SK-N-SH (cell line): Measurements from ENCODE around the gene PIGN. TPM values are rescaled to one million over a fixed set of nuclear protein-coding genes. Genes with fewer than 3 reads are reported as not detected.

Experiments
- CTCF ChIA-PET: fragments of 300-600, 350-600 bp; formaldehyde crosslinking; extraction: SDS; loops from one replicate; lab custom pipeline; 2021; lab: Yijun Ruan, JAX
- POLR2A ChIA-PET: fragments of 350-600 bp; sonication (Branson Sonifier 250); formaldehyde crosslinking; extraction: SDS; loops from one replicate; lab custom pipeline; 2020; ENCODE audit warnings: antibody characterized with exemption, inconsistent platforms; lab: Yijun Ruan, JAX
- DNase-seq: peaks from one replicate; pipeline ENCODE4 v3.0.0; 2012
- H2AFZ ChIP-seq: fragments of 200-600 bp; sonication (generic); 2 replicates; pipeline ENCODE4 v1.8.1; 2016; ENCODE audit warnings: antibody characterized with exemption, mild to moderate bottlenecking, low read depth
- H3F3A ChIP-seq: fragments of 200-600 bp; sonication (generic); replicated peaks from 2 replicates; pipeline ENCODE3; 2016; ENCODE audit warnings: antibody characterized with exemption, mild to moderate bottlenecking; ENCODE audit not compliant: insufficient read depth
- H3K27ac ChIP-seq, 2 experiments: fragments of 200-500 bp in 1 of 2; fragments of 200-600 bp in 1 of 2; sonication (Bioruptor generic) in 1 of 2; sonication (generic), shearing (Covaris generic) in 1 of 2; 2 replicates each; pipeline versions ENCODE4 v1.5.1 to v1.6.1; 2014 to 2016; ENCODE audit warnings: low read depth in 2 of 2, inconsistent platforms in 1 of 2, low read length in 1 of 2, mild to moderate bottlenecking in 1 of 2, mixed read lengths in 1 of 2
- H3K27me3 ChIP-seq: fragments of 200-600 bp; sonication (generic), shearing (Covaris generic); 2 replicates; pipeline ENCODE4 v1.6.1; 2016; ENCODE audit warnings: mixed run types; ENCODE audit not compliant: insufficient read depth
- H3K36me3 ChIP-seq, 2 experiments: fragments of 200-500 bp in 1 of 2; fragments of 200-600 bp in 1 of 2; sonication (Bioruptor generic) in 1 of 2; sonication (generic) in 1 of 2; replicated peaks in 1 of 2; 2 replicates each; pipeline versions ENCODE3 to v1.5.1; 2014 to 2016; ENCODE audit warnings: low read length in 1 of 2, mild to moderate bottlenecking in 1 of 2; ENCODE audit not compliant: insufficient read depth in 2 of 2, control insufficient read depth in 1 of 2
- H3K4me1 ChIP-seq, 2 experiments: fragments of 200-500 bp in 1 of 2; fragments of 200-600 bp in 1 of 2; sonication (Bioruptor generic) in 1 of 2; sonication (generic), shearing (Covaris generic) in 1 of 2; 2 replicates each; pipeline versions ENCODE4 v1.5.1 to v1.6.1; 2014 to 2016; ENCODE audit warnings: low read depth in 1 of 2, low read length in 1 of 2, mixed run types in 1 of 2; ENCODE audit not compliant: insufficient read depth in 2 of 2, control insufficient read depth in 1 of 2
- H3K4me2 ChIP-seq: fragments of 200-600 bp; sonication (generic), shearing (Covaris generic); 2 replicates; pipeline ENCODE4 v1.6.1; 2017; ENCODE audit warnings: mixed run types
- H3K4me3 ChIP-seq, 2 experiments: fragments of 200-500 bp in 1 of 2; fragments of 200-600 bp in 1 of 2; sonication (Bioruptor generic) in 1 of 2; sonication (generic), shearing (Covaris generic) in 1 of 2; 2 replicates each; pipeline versions ENCODE4 v1.5.1 to v1.8.1; 2014 to 2016; ENCODE audit warnings: low read depth in 2 of 2, inconsistent platforms in 1 of 2, low read length in 1 of 2, mild to moderate bottlenecking in 1 of 2, mixed read lengths in 1 of 2, moderate library complexity in 1 of 2
- H3K79me2 ChIP-seq: fragments of 200-600 bp; sonication (generic); 2 replicates; pipeline ENCODE4 v1.8.1; 2017; ENCODE audit warnings: mild to moderate bottlenecking; ENCODE audit not compliant: insufficient read depth
- H3K9ac ChIP-seq: fragments of 200-600 bp; sonication (generic); 2 replicates; pipeline ENCODE4 v1.6.1; 2017; ENCODE audit warnings: mixed run types
- H3K9me2 ChIP-seq: fragments of 200-600 bp; sonication (generic); 2 replicates; pipeline ENCODE4 v1.6.1; 2017; ENCODE audit warnings: mixed run types
- H3K9me3 ChIP-seq: fragments of 200-600 bp; sonication (generic); 2 replicates; pipeline ENCODE4 v1.6.1; 2017; ENCODE audit warnings: mixed run types, mild to moderate bottlenecking, moderate library complexity
- H4K20me1 ChIP-seq: fragments of 200-600 bp; sonication (generic); 2 replicates; pipeline ENCODE4 v1.6.1; 2017; ENCODE audit warnings: mild to moderate bottlenecking, mixed run types; ENCODE audit not compliant: insufficient read depth
- CHD2 ChIP-seq: fragments of 150-350 bp; IDR thresholded peaks from 2 replicates; pipeline ENCODE4 v1.6.1; 2018; ENCODE audit warnings: low read length; ENCODE audit not compliant: partially characterized antibody
- EP300 ChIP-seq, 2 experiments: IDR thresholded peaks; 2 replicates each; pipeline versions ENCODE4 v1.4.0 to v1.6.1; 2012; ENCODE audit warnings: borderline replicate concordance in 1 of 2, low read depth in 1 of 2, low read length in 1 of 2
- FOXJ3 ChIP-seq: sonication (generic); formaldehyde crosslinking; IDR thresholded peaks from 2 replicates; pipeline ENCODE4 v1.5.1; 2020; ENCODE audit warnings: mild to moderate bottlenecking, missing genetic modification reagents
- FOXM1 ChIP-seq: IDR thresholded peaks from 2 replicates; pipeline ENCODE4 v1.4.0; 2012; ENCODE audit warnings: low read depth, mild to moderate bottlenecking
- GABPA ChIP-seq: IDR thresholded peaks from 2 replicates; pipeline ENCODE4 v1.4.0; 2012; ENCODE audit warnings: low read depth, mild to moderate bottlenecking
- MXI1 ChIP-seq: IDR thresholded peaks from 2 replicates; pipeline ENCODE4 v1.6.1; 2012; ENCODE audit warnings: mild to moderate bottlenecking, low read depth, low read length, improper control_type of control experiment
- POLR2AphosphoS5 ChIP-seq: IDR thresholded peaks from 2 replicates; pipeline ENCODE4 v1.6.1; 2012; ENCODE audit warnings: low read depth, low read length
- SIN3A ChIP-seq: IDR thresholded peaks from 2 replicates; pipeline ENCODE4 v1.6.1; 2012; ENCODE audit warnings: low read depth, mild to moderate bottlenecking, low read length, moderate library complexity, borderline replicate concordance
- SMC3 ChIP-seq: IDR thresholded peaks from 2 replicates; pipeline ENCODE4 v1.6.1; 2012; ENCODE audit warnings: low read depth, low read length, improper control_type of control experiment
- TAF1 ChIP-seq: IDR thresholded peaks from 2 replicates; pipeline ENCODE4 v1.6.1; 2012; ENCODE audit warnings: low read depth, mild to moderate bottlenecking, low read length, moderate library complexity, borderline replicate concordance
- WGBS: methylation state at CpG from one replicate; pipeline ENCODE4 v1.1.6; 2017; ENCODE audit warnings: low lambda C conversion rate; 5-methylcytosine and 5-hydroxymethylcytosine counted together
- polyA plus RNA-seq, 3 experiments: library from polyadenylated mRNA; depleted of rRNA; stranded (reverse); fragments of >200 nt; gene quantifications; 2 replicates each; pipeline ENCODE4 v1.2.3, GENCODE V29; 2012
- TF ChIP-seq, protein P1 (sequence below): IDR thresholded peaks from 2 replicates; pipeline ENCODE4 v1.4.0; 2012; ENCODE audit warnings: low read depth
- TF ChIP-seq, protein P2 (sequence below): IDR thresholded peaks from 2 replicates; pipeline ENCODE4 v1.4.0; 2012; ENCODE audit warnings: low read depth, borderline replicate concordance
- TF ChIP-seq, protein P3 (sequence below): fragments of 150-350 bp; IDR thresholded peaks from 2 replicates; pipeline ENCODE4 v1.6.1; 2016; ENCODE audit warnings: mild to moderate bottlenecking, low read depth, low read length
- TF ChIP-seq, protein P4 (sequence below): fragments of 200-600 bp; sonication (generic); IDR thresholded peaks from 2 replicates; pipeline ENCODE4 v1.6.1; 2017; ENCODE audit warnings: antibody characterized with exemption, mild to moderate bottlenecking, moderate library complexity
- TF ChIP-seq, protein P5 (sequence below): IDR thresholded peaks from 2 replicates; pipeline ENCODE4 v1.6.1; 2012; ENCODE audit warnings: mild to moderate bottlenecking, low read depth, low read length, moderate library complexity
- TF ChIP-seq, protein P6 (sequence below): fragments of 150-350 bp; IDR thresholded peaks from 2 replicates; pipeline ENCODE4 v1.6.1; 2017; ENCODE audit warnings: antibody characterized with exemption, low read length, low read depth, borderline replicate concordance

PIGN gene
- polyA plus RNA-seq, 1 of the 3 experiments (the other 2 are of a cell fraction): 6.1 TPM

DNA sequence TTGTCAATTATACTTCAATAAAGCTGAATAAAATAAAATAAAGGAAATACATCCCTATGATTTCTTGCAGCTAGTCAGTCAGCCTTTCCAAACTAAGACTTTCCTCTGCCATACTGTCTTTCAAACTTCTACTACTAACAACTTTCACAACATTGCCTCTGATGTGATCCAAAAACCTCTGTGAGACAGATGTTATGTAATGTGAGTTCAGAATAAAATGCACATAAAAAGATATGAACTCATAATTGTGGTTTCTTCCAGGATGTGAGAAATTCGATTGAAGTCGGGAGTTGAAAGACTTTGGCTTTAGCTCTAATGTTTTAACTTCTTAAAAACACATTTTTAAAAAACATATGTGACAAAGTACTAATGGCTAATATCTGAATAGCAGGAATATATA, 98.7 kb downstream of the PIGN start:
- H3K27me3 ChIP-seq: no peaks in the 10 kb centered on the region
- 97% methylated on average over 2 of the region's 2 CpGs for WGBS
- POLR2A ChIA-PET: no interaction called here

More for the DNA sequence above, 98.7 kb downstream of the PIGN start:
- Histone ChIP-seq H3K27ac (no peak overlapping the region), H3K9ac (no peak overlapping the region), H3F3A (no peaks in the 10 kb centered on the region), H3K4me3 (no peak overlapping the region), H3K9me2 (no peaks in the 10 kb centered on the region), H4K20me1 (no peaks in the 10 kb centered on the region), H3K4me1 (no peaks in the 10 kb centered on the region), H3K9me3 (no peaks in the 10 kb centered on the region), H3K79me2 (no peaks in the 10 kb centered on the region), H2AFZ (no peak overlapping the region), H3K4me2 (no peak overlapping the region), H3K36me3 (peaks cover 14 to 38% of the 10 kb centered on the region in 2 experiments)
- CTCF ChIA-PET: interaction anchor here (0.9 kb wide), 1 partner anchor 536 kb away, joined by 3 read pairs; no protein-coding TSS in a partner anchor
- DNase-seq: no peak
- TF ChIP-seq, protein P1, sequence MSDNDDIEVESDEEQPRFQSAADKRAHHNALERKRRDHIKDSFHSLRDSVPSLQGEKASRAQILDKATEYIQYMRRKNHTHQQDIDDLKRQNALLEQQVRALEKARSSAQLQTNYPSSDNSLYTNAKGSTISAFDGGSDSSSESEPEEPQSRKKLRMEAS: no peak
- TF ChIP-seq CHD2: no peak
- TF ChIP-seq TAF1: no peak
- TF ChIP-seq, protein P2, sequence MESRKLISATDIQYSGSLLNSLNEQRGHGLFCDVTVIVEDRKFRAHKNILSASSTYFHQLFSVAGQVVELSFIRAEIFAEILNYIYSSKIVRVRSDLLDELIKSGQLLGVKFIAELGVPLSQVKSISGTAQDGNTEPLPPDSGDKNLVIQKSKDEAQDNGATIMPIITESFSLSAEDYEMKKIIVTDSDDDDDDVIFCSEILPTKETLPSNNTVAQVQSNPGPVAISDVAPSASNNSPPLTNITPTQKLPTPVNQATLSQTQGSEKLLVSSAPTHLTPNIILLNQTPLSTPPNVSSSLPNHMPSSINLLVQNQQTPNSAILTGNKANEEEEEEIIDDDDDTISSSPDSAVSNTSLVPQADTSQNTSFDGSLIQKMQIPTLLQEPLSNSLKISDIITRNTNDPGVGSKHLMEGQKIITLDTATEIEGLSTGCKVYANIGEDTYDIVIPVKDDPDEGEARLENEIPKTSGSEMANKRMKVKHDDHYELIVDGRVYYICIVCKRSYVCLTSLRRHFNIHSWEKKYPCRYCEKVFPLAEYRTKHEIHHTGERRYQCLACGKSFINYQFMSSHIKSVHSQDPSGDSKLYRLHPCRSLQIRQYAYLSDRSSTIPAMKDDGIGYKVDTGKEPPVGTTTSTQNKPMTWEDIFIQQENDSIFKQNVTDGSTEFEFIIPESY: no peak
- no peak for TF ChIP-seq FOXM1
- no peak for TF ChIP-seq GABPA
- TF ChIP-seq, protein P3, sequence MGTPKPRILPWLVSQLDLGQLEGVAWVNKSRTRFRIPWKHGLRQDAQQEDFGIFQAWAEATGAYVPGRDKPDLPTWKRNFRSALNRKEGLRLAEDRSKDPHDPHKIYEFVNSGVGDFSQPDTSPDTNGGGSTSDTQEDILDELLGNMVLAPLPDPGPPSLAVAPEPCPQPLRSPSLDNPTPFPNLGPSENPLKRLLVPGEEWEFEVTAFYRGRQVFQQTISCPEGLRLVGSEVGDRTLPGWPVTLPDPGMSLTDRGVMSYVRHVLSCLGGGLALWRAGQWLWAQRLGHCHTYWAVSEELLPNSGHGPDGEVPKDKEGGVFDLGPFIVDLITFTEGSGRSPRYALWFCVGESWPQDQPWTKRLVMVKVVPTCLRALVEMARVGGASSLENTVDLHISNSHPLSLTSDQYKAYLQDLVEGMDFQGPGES: no peak
- TF ChIP-seq, protein P4, sequence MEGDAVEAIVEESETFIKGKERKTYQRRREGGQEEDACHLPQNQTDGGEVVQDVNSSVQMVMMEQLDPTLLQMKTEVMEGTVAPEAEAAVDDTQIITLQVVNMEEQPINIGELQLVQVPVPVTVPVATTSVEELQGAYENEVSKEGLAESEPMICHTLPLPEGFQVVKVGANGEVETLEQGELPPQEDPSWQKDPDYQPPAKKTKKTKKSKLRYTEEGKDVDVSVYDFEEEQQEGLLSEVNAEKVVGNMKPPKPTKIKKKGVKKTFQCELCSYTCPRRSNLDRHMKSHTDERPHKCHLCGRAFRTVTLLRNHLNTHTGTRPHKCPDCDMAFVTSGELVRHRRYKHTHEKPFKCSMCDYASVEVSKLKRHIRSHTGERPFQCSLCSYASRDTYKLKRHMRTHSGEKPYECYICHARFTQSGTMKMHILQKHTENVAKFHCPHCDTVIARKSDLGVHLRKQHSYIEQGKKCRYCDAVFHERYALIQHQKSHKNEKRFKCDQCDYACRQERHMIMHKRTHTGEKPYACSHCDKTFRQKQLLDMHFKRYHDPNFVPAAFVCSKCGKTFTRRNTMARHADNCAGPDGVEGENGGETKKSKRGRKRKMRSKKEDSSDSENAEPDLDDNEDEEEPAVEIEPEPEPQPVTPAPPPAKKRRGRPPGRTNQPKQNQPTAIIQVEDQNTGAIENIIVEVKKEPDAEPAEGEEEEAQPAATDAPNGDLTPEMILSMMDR: no peak
- TF ChIP-seq, protein P5, sequence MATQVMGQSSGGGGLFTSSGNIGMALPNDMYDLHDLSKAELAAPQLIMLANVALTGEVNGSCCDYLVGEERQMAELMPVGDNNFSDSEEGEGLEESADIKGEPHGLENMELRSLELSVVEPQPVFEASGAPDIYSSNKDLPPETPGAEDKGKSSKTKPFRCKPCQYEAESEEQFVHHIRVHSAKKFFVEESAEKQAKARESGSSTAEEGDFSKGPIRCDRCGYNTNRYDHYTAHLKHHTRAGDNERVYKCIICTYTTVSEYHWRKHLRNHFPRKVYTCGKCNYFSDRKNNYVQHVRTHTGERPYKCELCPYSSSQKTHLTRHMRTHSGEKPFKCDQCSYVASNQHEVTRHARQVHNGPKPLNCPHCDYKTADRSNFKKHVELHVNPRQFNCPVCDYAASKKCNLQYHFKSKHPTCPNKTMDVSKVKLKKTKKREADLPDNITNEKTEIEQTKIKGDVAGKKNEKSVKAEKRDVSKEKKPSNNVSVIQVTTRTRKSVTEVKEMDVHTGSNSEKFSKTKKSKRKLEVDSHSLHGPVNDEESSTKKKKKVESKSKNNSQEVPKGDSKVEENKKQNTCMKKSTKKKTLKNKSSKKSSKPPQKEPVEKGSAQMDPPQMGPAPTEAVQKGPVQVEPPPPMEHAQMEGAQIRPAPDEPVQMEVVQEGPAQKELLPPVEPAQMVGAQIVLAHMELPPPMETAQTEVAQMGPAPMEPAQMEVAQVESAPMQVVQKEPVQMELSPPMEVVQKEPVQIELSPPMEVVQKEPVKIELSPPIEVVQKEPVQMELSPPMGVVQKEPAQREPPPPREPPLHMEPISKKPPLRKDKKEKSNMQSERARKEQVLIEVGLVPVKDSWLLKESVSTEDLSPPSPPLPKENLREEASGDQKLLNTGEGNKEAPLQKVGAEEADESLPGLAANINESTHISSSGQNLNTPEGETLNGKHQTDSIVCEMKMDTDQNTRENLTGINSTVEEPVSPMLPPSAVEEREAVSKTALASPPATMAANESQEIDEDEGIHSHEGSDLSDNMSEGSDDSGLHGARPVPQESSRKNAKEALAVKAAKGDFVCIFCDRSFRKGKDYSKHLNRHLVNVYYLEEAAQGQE: no peak
- no peak for TF ChIP-seq POLR2AphosphoS5
- TF ChIP-seq SMC3: no peak
- TF ChIP-seq MXI1: no peak
- TF ChIP-seq FOXJ3 (CRISPR knock-in tag): no peak
- TF ChIP-seq EP300 (IDR thresholded peaks at IDR 0.05; ENCODE audit: borderline replicate concordance in 1 of 2, low read depth in 1 of 2, low read length in 1 of 2): no peak
- TF ChIP-seq, protein P6, sequence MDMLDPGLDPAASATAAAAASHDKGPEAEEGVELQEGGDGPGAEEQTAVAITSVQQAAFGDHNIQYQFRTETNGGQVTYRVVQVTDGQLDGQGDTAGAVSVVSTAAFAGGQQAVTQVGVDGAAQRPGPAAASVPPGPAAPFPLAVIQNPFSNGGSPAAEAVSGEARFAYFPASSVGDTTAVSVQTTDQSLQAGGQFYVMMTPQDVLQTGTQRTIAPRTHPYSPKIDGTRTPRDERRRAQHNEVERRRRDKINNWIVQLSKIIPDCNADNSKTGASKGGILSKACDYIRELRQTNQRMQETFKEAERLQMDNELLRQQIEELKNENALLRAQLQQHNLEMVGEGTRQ: no peak
- no peak for TF ChIP-seq SIN3A
